Urinary bladder (tissue), 4 donors: ENCODE measurements around the gene PSMB4. TPM values are rescaled to one million over a fixed set of nuclear protein-coding genes. Genes with fewer than 3 reads are reported as not detected.
A peak's percentile ranks its signal among the peaks of the same experiment; 100 is the strongest.
"Not testable (repeated sequence)": the region's sequence is repeated elsewhere in the genome, so short reads cannot be mapped to it uniquely, and the experiment has no call there.

ENCODE experiments used
- DNase-seq: peaks from one replicate; pipeline ENCODE4 v3.0.0-alpha.2; 2015; ENCODE audit errors: extremely low spot score
- H3K27ac ChIP-seq: one replicate; pipeline ENCODE4 v1.5.1; 2013; ENCODE audit warnings: low read depth, mild to moderate bottlenecking, moderate library complexity
- H3K36me3 ChIP-seq: one replicate; pipeline ENCODE4 v1.6.1; 2013; ENCODE audit warnings: mild to moderate bottlenecking, moderate library complexity; ENCODE audit not compliant: insufficient read depth
- H3K4me1 ChIP-seq: one replicate; pipeline ENCODE4 v1.6.1; 2013; ENCODE audit warnings: mild to moderate bottlenecking, moderate library complexity; ENCODE audit not compliant: insufficient read depth
- H3K4me3 ChIP-seq: one replicate; pipeline ENCODE4 v1.5.1; 2013; ENCODE audit warnings: low read depth, low read length
- WGBS: extraction: QIAGEN DNeasy Blood & Tissue Kit; methylation state at CpG from one replicate; pipeline ENCODE4 v1.1.7; 2013; 5-methylcytosine and 5-hydroxymethylcytosine counted together
- polyA plus RNA-seq: library from polyadenylated mRNA; stranded (reverse); fragments of 200-250 nt; gene quantifications from one replicate; pipeline ENCODE4 v1.2.3, GENCODE V29; 2013
- total RNA-seq: library from RNA; depleted of rRNA; stranded (reverse); fragments of >200 nt; gene quantifications from one replicate; pipeline ENCODE4 v1.2.3, GENCODE V29; 2014
- donor health status: healthy with polysubstance abuse.
- donor health status: healthy.

Gene PSMB4
- 217 TPM for total RNA-seq
- 323 TPM for polyA plus RNA-seq

- H3K36me3 ChIP-seq = no peaks in the 10 kb centered on the region
- WGBS = under 1% methylated on average over 63 of the region's 63 CpGs
- no peaks in the 10 kb centered on the region for H3K4me1 ChIP-seq
- peak within 1 kb of the TSS; percentile 72 for H3K4me3 ChIP-seq
- peak within 1 kb of the TSS; percentile 85 for H3K27ac ChIP-seq
- peak; percentile 94 for DNase-seq
Observed at GRCh38 chr1:151399324-151400171, at the start of gene PSMB4. PSMB4 (plus strand) TSS chr1:151399573; CDS start chr1:151399588, 15 bp downstream.

- 90% methylated on average over 9 of the region's 9 CpGs for WGBS
- H3K4me3 ChIP-seq, H3K27ac ChIP-seq, DNase-seq, H3K36me3 ChIP-seq, H3K4me1 ChIP-seq: not testable (repeated sequence)
Observed at GRCh38 chr1:151350323-151350722, 49.0 kb upstream of the PSMB4 start.

GRCh38 chr1:151352021-151352718, 47.2 kb upstream of the PSMB4 start:
- Histone ChIP-seq H3K27ac (no peak overlapping the region), H3K4me1 (no peaks in the 10 kb centered on the region), H3K36me3 (no peaks in the 10 kb centered on the region), H3K4me3 (no peak overlapping the region)
- DNase-seq = no peak
- 90% methylated on average over 6 of the region's 6 CpGs for WGBS

- no peaks in the 10 kb centered on the region for H3K4me1 ChIP-seq
- WGBS = 19% methylated on average over 2 of the region's 2 CpGs
- no peak for DNase-seq
- no peak overlapping the region for H3K27ac ChIP-seq
- H3K4me3 ChIP-seq = no peak overlapping the region
- no peaks in the 10 kb centered on the region for H3K36me3 ChIP-seq
Observed at GRCh38 chr1:151356696-151357095, 42.7 kb upstream of the PSMB4 start.

- H3K36me3 ChIP-seq = no peaks in the 10 kb centered on the region
- H3K4me3 ChIP-seq = no peak overlapping the region
- DNase-seq = no peak
- H3K27ac ChIP-seq = no peak overlapping the region
- H3K4me1 ChIP-seq = no peaks in the 10 kb centered on the region
Observed at GRCh38 chr1:151361883-151362282, 37.5 kb upstream of the PSMB4 start.

- H3K4me1 ChIP-seq = no peaks in the 10 kb centered on the region
- no peak for DNase-seq
- no peak overlapping the region for H3K4me3 ChIP-seq
- no peaks in the 10 kb centered on the region for H3K36me3 ChIP-seq
- 98% methylated on average over 3 of the region's 3 CpGs for WGBS
- no peak overlapping the region for H3K27ac ChIP-seq
Observed at GRCh38 chr1:151362308-151363155, 36.8 kb upstream of the PSMB4 start.

- WGBS = 89% methylated on average over 4 of the region's 4 CpGs
- no peak for DNase-seq
- Histone ChIP-seq H3K4me3 (no peak overlapping the region), H3K4me1 (no peaks in the 10 kb centered on the region), H3K27ac (no peak overlapping the region), H3K36me3 (no peaks in the 10 kb centered on the region)
Observed at GRCh38 chr1:151364996-151365395, 34.4 kb upstream of the PSMB4 start.

GRCh38 chr1:151367658-151368392, 31.5 kb upstream of the PSMB4 start:
- Histone ChIP-seq H3K4me1 (peaks cover 3% of the 10 kb centered on the region), H3K36me3 (no peaks in the 10 kb centered on the region), H3K4me3 (no peak overlapping the region), H3K27ac (no peak overlapping the region)
- WGBS = 77% methylated on average over 8 of the region's 8 CpGs
- no peak for DNase-seq

GRCh38 chr1:151368393-151369301, 30.7 kb upstream of the PSMB4 start:
- H3K36me3 ChIP-seq = no peaks in the 10 kb centered on the region
- H3K4me3 ChIP-seq = no peak overlapping the region
- WGBS = 92% methylated on average over 20 of the region's 20 CpGs
- peaks cover 3% of the 10 kb centered on the region for H3K4me1 ChIP-seq
- no peak overlapping the region for H3K27ac ChIP-seq
- no peak for DNase-seq

GRCh38 chr1:151369302-151369610, 30.1 kb upstream of the PSMB4 start:
- Histone ChIP-seq H3K27ac (no peak overlapping the region), H3K4me3 (no peak overlapping the region), H3K4me1 (peaks cover 3% of the 10 kb centered on the region), H3K36me3 (no peaks in the 10 kb centered on the region)
- 90% methylated on average over 7 of the region's 7 CpGs for WGBS
- DNase-seq = no peak

- peaks cover 3% of the 10 kb centered on the region for H3K4me1 ChIP-seq
- no peak overlapping the region for H3K27ac ChIP-seq
- WGBS = 77% methylated on average over 15 of the region's 15 CpGs
Observed at GRCh38 chr1:151369621-151370048, 29.7 kb upstream of the PSMB4 start.

GRCh38 chr1:151370211-151370911, 29.0 kb upstream of the PSMB4 start:
- Histone ChIP-seq H3K36me3 (no peaks in the 10 kb centered on the region), H3K27ac (no peak overlapping the region), H3K4me1 (peaks cover 3% of the 10 kb centered on the region), H3K4me3 (no peak overlapping the region)
- WGBS = 40% methylated on average over 6 of the region's 6 CpGs
- no peak for DNase-seq

More at GRCh38 chr1:151369621-151370048, 29.7 kb upstream of the PSMB4 start:
- no peaks in the 10 kb centered on the region for H3K36me3 ChIP-seq
- no peak for DNase-seq
- H3K4me3 ChIP-seq = no peak overlapping the region
